Measurements from ENCODE around the gene ACTRT2. TPM values are rescaled to one million over a fixed set of nuclear protein-coding genes. Genes with fewer than 3 reads are reported as not detected.

ACTRT2 gene
- total RNA-seq, 1 donor from 2014 or later: not detected

DNA sequence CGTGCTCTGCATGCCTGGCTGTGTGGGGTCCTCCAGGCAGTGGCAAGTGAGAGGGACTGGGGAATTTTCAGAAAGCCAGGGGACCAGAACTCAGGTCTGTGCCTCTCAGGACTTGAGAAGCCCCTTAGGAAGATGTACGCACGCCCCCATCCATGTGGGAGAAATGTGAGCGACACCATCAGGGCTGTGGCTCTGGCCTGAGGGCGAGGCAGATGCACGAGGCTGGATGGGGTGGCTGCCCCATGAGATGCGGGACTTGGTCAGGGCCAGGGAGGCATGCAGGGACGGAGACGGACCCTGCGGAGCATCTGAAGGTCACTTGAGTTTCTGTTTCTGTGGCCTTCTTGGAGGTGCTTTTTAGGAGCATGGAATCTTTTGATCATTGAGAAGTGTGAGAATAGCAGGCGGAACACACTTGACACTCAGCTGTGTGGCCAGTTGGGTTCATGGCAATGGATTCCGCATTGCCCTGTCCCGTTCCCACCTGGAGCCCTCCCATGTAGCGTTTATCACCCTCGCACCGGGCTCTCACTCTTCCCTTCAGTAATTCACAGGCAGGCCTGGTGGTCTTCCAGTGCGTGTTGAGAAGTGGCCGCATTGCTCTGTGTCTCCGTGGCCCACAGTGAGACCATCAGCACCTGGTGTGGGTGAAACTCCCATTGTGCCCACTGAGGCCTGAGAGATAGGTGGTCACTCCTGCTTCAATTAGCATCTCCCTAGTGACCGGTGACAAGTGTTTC, 30.7 kb upstream of the ACTRT2 start:
- TF ChIP-seq, protein P1, sequence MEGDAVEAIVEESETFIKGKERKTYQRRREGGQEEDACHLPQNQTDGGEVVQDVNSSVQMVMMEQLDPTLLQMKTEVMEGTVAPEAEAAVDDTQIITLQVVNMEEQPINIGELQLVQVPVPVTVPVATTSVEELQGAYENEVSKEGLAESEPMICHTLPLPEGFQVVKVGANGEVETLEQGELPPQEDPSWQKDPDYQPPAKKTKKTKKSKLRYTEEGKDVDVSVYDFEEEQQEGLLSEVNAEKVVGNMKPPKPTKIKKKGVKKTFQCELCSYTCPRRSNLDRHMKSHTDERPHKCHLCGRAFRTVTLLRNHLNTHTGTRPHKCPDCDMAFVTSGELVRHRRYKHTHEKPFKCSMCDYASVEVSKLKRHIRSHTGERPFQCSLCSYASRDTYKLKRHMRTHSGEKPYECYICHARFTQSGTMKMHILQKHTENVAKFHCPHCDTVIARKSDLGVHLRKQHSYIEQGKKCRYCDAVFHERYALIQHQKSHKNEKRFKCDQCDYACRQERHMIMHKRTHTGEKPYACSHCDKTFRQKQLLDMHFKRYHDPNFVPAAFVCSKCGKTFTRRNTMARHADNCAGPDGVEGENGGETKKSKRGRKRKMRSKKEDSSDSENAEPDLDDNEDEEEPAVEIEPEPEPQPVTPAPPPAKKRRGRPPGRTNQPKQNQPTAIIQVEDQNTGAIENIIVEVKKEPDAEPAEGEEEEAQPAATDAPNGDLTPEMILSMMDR (IDR thresholded peaks at IDR 0.05; ENCODE audit: partially characterized antibody, unreplicated experiment): no peak
- no peak for DNase-seq
- Mint-ChIP-seq H3K36me3 (ENCODE audit: unreplicated experiment) (peaks cover 14% of the 10 kb centered on the region), H3K4me3 (ENCODE audit: unreplicated experiment) (no peak overlapping the region), H3K9me3 (ENCODE audit: unreplicated experiment) (peaks cover 9% of the 10 kb centered on the region), H3K4me1 (ENCODE audit: low read depth, unreplicated experiment) (peaks cover 4% of the 10 kb centered on the region), H3K27ac (ENCODE audit: unreplicated experiment) (no peak overlapping the region), H3K27me3 (ENCODE audit: unreplicated experiment) (peaks cover 2% of the 10 kb centered on the region)

DNA sequence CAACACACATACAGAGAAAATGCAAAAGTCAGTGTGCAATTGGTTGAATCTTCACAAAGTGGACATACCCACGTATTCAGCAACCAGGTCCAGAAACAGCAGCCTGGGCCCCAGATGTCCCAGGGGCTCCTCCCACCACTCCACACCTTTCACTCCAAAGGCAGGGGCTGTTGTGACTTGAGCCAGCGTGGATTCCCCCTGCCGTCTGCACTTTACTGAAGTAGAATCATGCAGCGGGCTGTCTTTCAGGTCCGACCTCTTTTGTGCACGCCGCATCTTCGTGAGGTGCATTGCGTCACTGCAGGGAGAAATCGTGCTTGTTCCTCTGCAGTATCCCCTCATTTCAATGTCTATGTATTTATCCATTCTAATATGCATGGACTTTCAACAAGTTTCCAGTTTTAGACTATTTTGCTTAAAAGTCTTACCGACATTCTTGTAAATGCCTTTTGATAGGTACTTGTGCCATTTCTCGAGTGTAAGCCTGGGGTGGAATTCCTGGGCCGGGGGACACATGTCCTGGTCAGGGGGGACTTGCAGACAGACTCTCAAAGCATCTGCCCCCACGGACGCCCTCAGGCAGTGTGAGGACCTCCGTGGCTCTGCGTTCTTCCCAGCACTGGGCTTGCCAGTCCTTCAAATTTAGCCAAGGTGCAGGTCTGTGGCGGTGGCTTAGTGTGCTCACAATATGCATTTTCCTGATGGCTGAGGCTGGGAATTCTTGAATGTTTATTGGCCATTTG, 29.3 kb upstream of the ACTRT2 start:
- peaks cover 6% of the 10 kb centered on the region for H3K9me3 Mint-ChIP-seq (ENCODE audit: unreplicated experiment)
- no peak overlapping the region for H3K4me3 Mint-ChIP-seq (ENCODE audit: unreplicated experiment)
- DNase-seq: no peak

DNA sequence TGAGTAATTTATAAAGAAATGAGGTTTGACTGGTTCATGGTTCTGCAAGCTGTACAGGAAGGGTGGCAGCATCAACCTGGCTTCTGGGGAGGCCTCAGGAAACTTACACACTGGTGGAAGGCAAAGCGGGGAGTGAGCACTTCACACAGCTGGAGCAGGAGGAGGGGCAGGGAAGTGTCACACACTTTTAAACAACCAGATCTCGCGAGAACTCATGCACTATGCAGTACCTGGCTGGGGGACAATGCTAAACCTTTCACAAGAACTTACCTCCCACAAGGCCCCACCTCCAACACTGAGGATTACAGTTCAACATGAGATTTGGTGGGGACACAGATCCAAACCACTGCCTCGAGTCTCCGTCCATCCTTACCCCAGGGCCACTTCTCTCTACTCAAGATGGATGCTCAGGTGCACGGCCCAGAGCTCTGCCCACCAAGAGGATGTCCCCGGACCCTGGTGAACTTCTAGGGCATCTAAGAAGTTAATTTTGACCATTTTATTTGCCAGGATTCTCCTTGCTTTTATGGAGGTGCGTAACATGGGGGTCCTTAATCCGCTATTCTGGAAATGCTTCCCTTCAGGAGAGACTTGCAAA, 22.7 kb upstream of the ACTRT2 start:
- Mint-ChIP-seq H3K27me3 (ENCODE audit: unreplicated experiment) (peaks cover 4% of the 10 kb centered on the region), H3K9me3 (ENCODE audit: unreplicated experiment) (no peaks in the 10 kb centered on the region), H3K4me1 (ENCODE audit: low read depth, unreplicated experiment) (no peaks in the 10 kb centered on the region), H3K27ac (ENCODE audit: unreplicated experiment) (no peak overlapping the region), H3K36me3 (ENCODE audit: unreplicated experiment) (no peaks in the 10 kb centered on the region), H3K4me3 (ENCODE audit: unreplicated experiment) (no peak overlapping the region)
- TF ChIP-seq, protein P1 (IDR thresholded peaks at IDR 0.05; ENCODE audit: partially characterized antibody, unreplicated experiment): no peak
- no peak for DNase-seq

More for the DNA sequence above, 29.3 kb upstream of the ACTRT2 start:
- H3K27me3 Mint-ChIP-seq (ENCODE audit: unreplicated experiment): peaks cover 2% of the 10 kb centered on the region
- TF ChIP-seq, protein P1 (IDR thresholded peaks at IDR 0.05; ENCODE audit: partially characterized antibody, unreplicated experiment): no peak
- H3K27ac Mint-ChIP-seq (ENCODE audit: unreplicated experiment): no peak overlapping the region
- peaks cover 7% of the 10 kb centered on the region for H3K36me3 Mint-ChIP-seq (ENCODE audit: unreplicated experiment)
- no peaks in the 10 kb centered on the region for H3K4me1 Mint-ChIP-seq (ENCODE audit: low read depth, unreplicated experiment)

DNA sequence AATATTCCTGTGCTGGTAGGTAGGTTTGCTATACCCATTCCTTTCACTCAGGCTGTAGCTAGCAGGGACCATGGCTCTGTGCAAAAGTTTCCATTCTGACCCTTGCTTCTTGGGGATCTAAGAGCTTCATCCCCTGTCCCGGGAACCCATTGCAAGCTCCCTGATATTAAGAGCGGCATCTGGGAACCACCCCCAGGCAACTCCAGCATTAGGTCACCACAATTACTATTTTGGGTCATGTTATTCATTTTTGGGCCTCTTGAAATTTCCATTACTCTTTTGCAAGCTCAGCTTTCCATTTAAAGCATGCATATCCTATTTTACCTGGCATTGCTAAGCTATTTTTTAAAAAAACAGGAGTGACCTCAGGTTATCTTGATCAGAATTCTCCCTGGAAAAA, 22.1 kb upstream of the ACTRT2 start:
- TF ChIP-seq, protein P1 (IDR thresholded peaks at IDR 0.05; ENCODE audit: partially characterized antibody, unreplicated experiment): no peak
- Mint-ChIP-seq H3K36me3 (ENCODE audit: unreplicated experiment) (no peaks in the 10 kb centered on the region), H3K4me1 (ENCODE audit: low read depth, unreplicated experiment) (no peaks in the 10 kb centered on the region), H3K4me3 (ENCODE audit: unreplicated experiment) (no peak overlapping the region), H3K27ac (ENCODE audit: unreplicated experiment) (no peak overlapping the region), H3K9me3 (ENCODE audit: unreplicated experiment) (no peaks in the 10 kb centered on the region), H3K27me3 (ENCODE audit: unreplicated experiment) (peaks cover 4% of the 10 kb centered on the region)
- DNase-seq: no peak

Data from glutamatergic neuron (in vitro differentiated cells).